ENCODE results near the gene TMEM225B.

- TF ChIP-seq CTCF (IDR thresholded peaks at IDR 0.05) = no peak
- no peak for TF ChIP-seq EZH2 (IDR thresholded peaks at IDR 0.05; ENCODE audit: borderline replicate concordance, insufficient read depth, low read depth, low read length, poor library complexity, severe bottlenecking)
These were observed 55.7 kb downstream of the TMEM225B start for GRCh38 chr7:99653754-99654153.

Measured in B cell (primary cell).